Chondrocyte (in vitro differentiated cells): ENCODE results near the gene CNEP1R1. TPM values are rescaled to one million over a fixed set of nuclear protein-coding genes. Genes with fewer than 3 reads are reported as not detected.

Experiments
- DNase-seq: peaks from one replicate; pipeline ENCODE4 v3.0.0; 2021; ENCODE audit warnings: mixed read lengths, low spot score
- H3K27ac Mint-ChIP-seq: one replicate; pipeline ENCODE4 v1.8.0; 2021; ENCODE audit warnings: mild to moderate bottlenecking, moderate library complexity, mixed read lengths; ENCODE audit not compliant: unreplicated experiment
- H3K27me3 Mint-ChIP-seq: 2 replicates; pipeline ENCODE4 v1.8.0; 2021; ENCODE audit warnings: low read depth, mixed read lengths
- H3K36me3 Mint-ChIP-seq: 2 replicates; pipeline ENCODE4 v1.8.0; 2021; ENCODE audit warnings: low read depth, mixed read lengths
- H3K4me1 Mint-ChIP-seq: 2 replicates; pipeline ENCODE4 v1.8.0; 2021; ENCODE audit warnings: low read depth, mild to moderate bottlenecking, mixed read lengths
- H3K4me3 Mint-ChIP-seq: one replicate; pipeline ENCODE4 v1.8.0; 2021; ENCODE audit warnings: mild to moderate bottlenecking, moderate library complexity, mixed read lengths; ENCODE audit not compliant: unreplicated experiment
- H3K9me3 Mint-ChIP-seq: 2 replicates; pipeline ENCODE4 v1.8.0; 2021; ENCODE audit warnings: low read depth, mixed read lengths
- total RNA-seq: library from RNA; stranded (reverse); gene quantifications from 3 replicates; pipeline ENCODE4 v1.2.1, GENCODE V29; 2021
- TF ChIP-seq, protein P1 (sequence below): fragments of 200-600 bp; sonication (generic); IDR thresholded peaks from 2 replicates; pipeline ENCODE4 v1.5.0; 2021; ENCODE audit warnings: antibody characterized with exemption, mild to moderate bottlenecking, moderate library complexity

Gene CNEP1R1
- total RNA-seq, 1 donor from 2014 or later = 25.7 TPM

DNA sequence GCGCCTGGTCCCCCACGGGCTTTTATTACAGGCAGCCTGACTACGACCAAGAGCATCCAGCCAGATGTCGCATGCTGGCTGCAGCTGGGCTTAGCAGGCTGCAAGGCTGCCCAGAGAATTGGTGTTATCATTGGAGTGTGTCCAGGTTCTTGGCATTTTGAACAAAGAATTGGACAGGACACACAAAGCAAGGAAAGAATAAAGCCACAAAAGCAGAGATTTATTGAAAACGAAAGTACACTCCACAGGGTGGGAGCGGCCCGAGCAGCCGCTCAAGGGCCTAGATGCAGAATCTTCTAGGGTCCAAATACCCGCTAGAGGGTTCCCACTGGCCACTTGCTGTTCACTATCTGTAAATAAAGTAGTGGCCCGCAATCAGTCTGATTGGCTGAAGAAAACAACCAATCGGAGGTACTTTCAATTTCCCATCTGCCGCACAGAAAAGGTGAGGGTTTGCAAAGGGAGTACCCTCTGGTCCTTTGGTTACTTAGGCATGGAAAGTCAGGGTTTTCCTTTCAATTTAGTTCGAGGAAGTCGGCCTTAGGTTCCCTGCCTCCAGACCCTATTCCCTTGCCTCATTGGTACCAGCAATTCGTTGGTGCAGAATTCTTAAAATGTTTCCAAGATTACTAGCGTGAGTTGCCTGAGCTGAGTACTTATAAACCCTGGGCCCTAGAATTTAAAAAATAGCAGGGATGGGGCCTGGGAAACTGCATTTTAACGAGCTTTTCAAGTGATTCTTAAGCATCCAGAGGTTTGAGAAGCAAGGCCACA, 38.5 kb upstream of the CNEP1R1 start:
- no peaks in the 10 kb centered on the region for H3K9me3 Mint-ChIP-seq
- H3K36me3 Mint-ChIP-seq = no peaks in the 10 kb centered on the region
- no peak for DNase-seq
- H3K27ac Mint-ChIP-seq = no peak overlapping the region
- H3K27me3 Mint-ChIP-seq = no peaks in the 10 kb centered on the region
- TF ChIP-seq, protein P1, sequence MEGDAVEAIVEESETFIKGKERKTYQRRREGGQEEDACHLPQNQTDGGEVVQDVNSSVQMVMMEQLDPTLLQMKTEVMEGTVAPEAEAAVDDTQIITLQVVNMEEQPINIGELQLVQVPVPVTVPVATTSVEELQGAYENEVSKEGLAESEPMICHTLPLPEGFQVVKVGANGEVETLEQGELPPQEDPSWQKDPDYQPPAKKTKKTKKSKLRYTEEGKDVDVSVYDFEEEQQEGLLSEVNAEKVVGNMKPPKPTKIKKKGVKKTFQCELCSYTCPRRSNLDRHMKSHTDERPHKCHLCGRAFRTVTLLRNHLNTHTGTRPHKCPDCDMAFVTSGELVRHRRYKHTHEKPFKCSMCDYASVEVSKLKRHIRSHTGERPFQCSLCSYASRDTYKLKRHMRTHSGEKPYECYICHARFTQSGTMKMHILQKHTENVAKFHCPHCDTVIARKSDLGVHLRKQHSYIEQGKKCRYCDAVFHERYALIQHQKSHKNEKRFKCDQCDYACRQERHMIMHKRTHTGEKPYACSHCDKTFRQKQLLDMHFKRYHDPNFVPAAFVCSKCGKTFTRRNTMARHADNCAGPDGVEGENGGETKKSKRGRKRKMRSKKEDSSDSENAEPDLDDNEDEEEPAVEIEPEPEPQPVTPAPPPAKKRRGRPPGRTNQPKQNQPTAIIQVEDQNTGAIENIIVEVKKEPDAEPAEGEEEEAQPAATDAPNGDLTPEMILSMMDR = no peak
- H3K4me1 Mint-ChIP-seq = peaks cover 6% of the 10 kb centered on the region
- H3K4me3 Mint-ChIP-seq = no peak overlapping the region

DNA sequence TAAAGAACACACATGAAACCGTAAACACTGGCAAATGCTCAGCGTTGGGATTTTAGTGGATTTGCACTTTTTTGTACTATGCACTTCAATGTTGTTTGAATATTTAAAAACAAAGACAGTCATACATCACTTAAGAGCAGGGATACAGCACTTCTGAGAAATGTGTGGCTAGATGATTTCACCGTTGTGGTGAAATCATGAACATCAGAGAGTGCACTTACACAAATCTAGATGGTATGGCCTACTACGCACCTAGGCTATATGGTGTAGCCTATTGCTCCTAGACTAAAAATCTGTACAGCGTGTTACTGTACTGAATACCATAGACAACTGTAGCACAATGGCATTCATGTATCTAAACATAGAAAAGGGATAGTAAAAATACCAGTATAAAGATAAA, 37.6 kb upstream of the CNEP1R1 start:
- peaks cover 6% of the 10 kb centered on the region for H3K4me1 Mint-ChIP-seq
- no peak for DNase-seq
- no peaks in the 10 kb centered on the region for H3K27me3 Mint-ChIP-seq
- no peak overlapping the region for H3K27ac Mint-ChIP-seq
- H3K36me3 Mint-ChIP-seq = no peaks in the 10 kb centered on the region
- no peak overlapping the region for H3K4me3 Mint-ChIP-seq
- TF ChIP-seq, protein P1 = no peak
- no peaks in the 10 kb centered on the region for H3K9me3 Mint-ChIP-seq

DNA sequence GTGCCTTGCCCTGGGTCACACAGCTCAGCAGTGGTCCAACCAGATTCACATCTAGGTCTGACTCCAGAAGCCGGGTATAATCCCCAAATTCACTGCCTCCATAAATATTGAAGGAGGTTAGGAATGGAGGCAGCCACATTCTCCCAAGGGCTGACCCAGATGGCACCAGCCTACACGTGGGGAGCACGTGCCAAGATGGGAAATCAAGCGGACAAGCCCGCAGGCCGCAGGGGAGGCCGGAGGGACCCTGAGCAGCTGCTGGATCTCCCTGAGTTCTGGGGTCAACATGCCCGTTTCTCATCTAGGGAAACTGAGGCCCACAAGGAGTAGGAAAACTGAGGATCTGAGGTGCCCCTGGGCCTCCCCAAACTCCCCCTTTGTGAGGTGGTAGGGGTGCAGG, 32.2 kb upstream of the CNEP1R1 start:
- H3K9me3 Mint-ChIP-seq = no peaks in the 10 kb centered on the region
- no peak for DNase-seq
- TF ChIP-seq, protein P1 = no peak
- no peaks in the 10 kb centered on the region for H3K36me3 Mint-ChIP-seq
- H3K27me3 Mint-ChIP-seq = peaks cover 22% of the 10 kb centered on the region
- H3K27ac Mint-ChIP-seq = no peak overlapping the region
- no peak overlapping the region for H3K4me3 Mint-ChIP-seq
- peaks cover 3% of the 10 kb centered on the region for H3K4me1 Mint-ChIP-seq

DNA sequence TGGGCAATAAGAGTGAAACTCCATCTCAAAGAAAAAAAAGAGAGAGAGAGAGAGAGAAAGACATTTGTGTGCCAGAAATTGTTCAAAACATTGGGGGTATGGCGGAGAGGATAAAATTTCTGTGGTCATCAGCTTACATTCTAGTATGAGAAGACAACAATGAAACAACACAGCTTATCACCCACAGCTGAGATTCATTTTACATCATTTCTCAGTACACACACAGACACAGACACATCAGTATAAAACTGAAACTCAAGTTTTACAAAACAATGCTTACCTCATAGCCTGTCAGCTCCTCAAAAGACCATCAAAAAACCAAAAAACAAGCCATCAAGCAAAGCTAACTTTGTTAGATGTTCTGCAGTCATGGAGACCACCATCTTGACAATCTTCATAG, 31.4 kb upstream of the CNEP1R1 start:
- no peaks in the 10 kb centered on the region for H3K4me1 Mint-ChIP-seq
- TF ChIP-seq, protein P1 = no peak
- no peaks in the 10 kb centered on the region for H3K9me3 Mint-ChIP-seq
- DNase-seq = no peak
- H3K27ac Mint-ChIP-seq = no peak overlapping the region
- peaks cover 22% of the 10 kb centered on the region for H3K27me3 Mint-ChIP-seq
- H3K4me3 Mint-ChIP-seq = no peak overlapping the region
- H3K36me3 Mint-ChIP-seq = no peaks in the 10 kb centered on the region

DNA sequence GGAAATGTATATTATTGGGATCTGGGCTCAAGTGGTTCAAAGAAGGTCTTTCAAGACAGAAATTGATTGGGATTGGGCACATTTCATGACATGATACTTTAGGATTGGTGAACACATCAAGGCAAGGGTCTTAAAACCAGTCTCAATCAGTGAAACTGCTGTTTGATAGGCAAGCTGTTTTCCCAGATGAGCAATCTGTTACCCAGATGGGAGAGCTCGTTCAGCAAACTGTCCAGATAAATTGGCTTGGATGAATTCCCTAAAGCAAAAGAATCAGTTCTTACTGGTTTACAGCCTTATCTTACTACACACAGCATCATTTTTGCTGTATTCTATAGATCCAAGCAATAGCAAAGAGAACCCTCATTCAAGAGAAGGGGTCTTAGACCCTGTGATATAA, 31.0 kb upstream of the CNEP1R1 start:
- TF ChIP-seq, protein P1 = no peak
- H3K9me3 Mint-ChIP-seq = no peaks in the 10 kb centered on the region
- no peak overlapping the region for H3K27ac Mint-ChIP-seq
- no peaks in the 10 kb centered on the region for H3K36me3 Mint-ChIP-seq
- no peaks in the 10 kb centered on the region for H3K4me1 Mint-ChIP-seq
- no peak for DNase-seq
- peaks cover 22% of the 10 kb centered on the region for H3K27me3 Mint-ChIP-seq
- no peak overlapping the region for H3K4me3 Mint-ChIP-seq
